Hepatocyte (in vitro differentiated cells): ENCODE results near the gene GABRA4.

Source experiments
- CTCF ChIP-seq: fragments of 200-600 bp; sonication (generic); IDR thresholded peaks from 2 replicates; pipeline ENCODE4 v1.5.1; 2016; ENCODE audit warnings: antibody characterized with exemption, mild to moderate bottlenecking; ENCODE audit not compliant: poor library complexity
- EZH2phosphoT487 ChIP-seq: fragments of 200-600 bp; sonication (generic); IDR thresholded peaks from one replicate; pipeline ENCODE4 v1.6.1; 2018; ENCODE audit warnings: antibody characterized with exemption, mild to moderate bottlenecking, low read depth, moderate library complexity; ENCODE audit not compliant: unreplicated experiment, severe bottlenecking

- TF ChIP-seq CTCF (no peak), EZH2phosphoT487 (no peak)
Observed at GRCh38 chr4:46955601-46956000, 37.8 kb downstream of the GABRA4 start.
